ELR (cell line): Measurements from ENCODE around the gene DCDC2C.

Experiments used
- DNase-seq: peaks from one replicate; pipeline ENCODE4 v3.0.0-alpha.2; 2015; ENCODE audit warnings: low read depth

Gene DCDC2C

DNA sequence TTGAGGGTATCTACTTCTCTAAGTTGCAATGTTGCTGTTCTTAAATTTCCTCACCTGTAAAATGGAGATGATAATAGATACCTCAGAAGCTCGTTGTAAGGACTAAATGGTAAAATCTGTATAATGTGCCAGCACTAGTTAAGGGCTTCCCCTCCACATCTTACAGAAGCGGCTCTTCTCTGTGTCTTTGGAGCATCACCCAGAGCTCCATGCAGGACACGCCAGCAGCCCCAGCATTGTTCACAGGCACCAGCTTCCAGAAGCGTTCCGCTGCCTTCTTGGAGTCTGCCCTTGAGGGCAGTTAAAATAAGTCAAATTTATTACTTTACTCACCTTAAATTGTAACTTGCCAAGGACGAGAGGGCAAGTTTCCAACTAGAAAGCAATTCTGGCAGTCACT is 5.8 kb downstream of the DCDC2C start:
- DNase-seq, result no peak

DNA sequence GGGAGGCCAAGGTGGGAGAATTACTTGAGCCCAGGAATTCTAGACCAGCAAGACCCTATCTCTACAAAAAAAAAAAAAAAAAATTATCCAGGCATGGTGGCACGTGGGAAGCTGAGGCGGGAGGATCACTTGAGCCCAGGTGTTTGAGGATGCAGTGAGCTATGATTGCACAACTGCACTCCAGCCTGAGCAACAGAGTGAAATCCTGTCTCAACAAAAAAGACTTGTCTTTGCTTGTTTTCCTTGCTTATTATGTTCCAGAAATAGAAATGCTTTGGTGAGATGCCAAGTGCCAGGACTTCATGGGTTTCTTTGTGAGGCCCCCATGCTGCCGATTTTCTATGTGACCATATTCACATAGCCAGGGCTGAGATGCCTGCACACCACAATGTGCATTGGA is 9.0 kb downstream of the DCDC2C start:
- no peak for DNase-seq

DNA sequence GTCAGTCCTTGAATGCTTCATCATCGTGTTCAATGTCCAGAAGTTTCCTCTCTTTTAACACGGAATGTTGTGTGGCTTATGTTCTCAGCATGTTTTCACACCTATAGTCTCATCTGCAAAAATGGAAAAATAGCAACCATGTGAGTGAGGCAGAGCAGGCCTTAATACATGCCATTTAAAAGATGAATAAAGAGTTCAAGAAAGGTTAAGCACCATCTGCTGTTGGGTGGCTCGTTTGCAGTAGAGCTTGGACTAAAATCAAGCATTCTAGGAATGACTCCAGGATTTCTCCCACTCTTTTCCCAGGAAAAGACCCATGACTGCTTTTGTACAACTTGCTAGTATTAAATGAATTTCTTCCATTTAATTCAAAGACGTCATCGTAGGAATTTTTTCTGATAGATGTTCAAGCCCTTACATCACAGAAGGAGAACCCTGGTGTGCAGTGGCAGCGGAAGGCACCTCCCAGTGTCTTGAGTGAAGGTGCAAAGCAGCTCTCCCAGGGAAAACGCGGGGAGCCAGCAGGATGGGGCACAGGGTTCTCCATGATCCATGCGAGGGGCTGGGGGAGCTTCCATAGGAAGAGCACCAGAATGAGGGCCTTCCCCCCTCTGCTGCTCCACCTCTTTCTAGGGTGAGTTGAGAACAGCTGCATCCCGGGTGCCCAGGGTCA is 9.6 kb downstream of the DCDC2C start:
- no peak for DNase-seq

DNA sequence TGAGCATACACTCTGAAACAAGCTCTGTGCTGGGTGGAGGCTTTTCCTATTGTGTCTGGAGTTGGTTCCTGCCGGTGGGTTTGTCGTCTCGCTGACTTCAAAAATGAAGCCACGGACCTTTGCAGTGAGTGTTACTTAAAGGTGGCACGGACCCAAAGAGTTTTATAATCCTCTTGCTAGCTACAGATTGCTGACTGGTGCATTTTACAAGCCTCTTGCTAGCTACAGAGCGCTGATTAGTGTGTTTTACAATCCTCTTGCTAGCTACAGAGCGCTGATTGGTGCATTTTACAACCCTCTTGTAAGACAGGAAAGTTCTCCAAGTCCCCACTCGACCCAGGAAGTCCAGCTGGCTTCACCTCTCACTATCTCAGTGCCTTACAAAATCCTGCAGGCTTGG is 15.3 kb downstream of the DCDC2C start:
- DNase-seq, result no peak

DNA sequence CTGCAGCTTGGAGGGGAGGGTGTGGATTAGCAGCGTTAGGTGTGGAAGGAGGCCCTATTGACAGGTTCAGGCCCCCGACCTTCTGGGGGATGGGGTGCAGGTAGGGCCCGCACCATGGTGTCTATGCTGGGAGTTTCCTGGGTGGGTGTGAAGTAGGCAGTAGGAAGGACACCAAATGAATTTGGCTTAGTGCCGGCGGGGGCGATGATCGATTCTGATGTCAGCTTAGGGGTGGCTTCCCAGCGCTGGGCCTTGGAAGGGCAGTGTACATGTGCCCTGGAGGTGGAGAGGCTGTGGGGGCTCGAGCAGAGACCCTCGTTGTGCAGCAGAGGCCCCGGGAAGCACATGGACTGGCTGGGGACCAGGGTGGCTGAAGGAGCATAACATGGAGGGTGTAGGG is 21.6 kb downstream of the DCDC2C start:
- DNase-seq, result no peak

DNA sequence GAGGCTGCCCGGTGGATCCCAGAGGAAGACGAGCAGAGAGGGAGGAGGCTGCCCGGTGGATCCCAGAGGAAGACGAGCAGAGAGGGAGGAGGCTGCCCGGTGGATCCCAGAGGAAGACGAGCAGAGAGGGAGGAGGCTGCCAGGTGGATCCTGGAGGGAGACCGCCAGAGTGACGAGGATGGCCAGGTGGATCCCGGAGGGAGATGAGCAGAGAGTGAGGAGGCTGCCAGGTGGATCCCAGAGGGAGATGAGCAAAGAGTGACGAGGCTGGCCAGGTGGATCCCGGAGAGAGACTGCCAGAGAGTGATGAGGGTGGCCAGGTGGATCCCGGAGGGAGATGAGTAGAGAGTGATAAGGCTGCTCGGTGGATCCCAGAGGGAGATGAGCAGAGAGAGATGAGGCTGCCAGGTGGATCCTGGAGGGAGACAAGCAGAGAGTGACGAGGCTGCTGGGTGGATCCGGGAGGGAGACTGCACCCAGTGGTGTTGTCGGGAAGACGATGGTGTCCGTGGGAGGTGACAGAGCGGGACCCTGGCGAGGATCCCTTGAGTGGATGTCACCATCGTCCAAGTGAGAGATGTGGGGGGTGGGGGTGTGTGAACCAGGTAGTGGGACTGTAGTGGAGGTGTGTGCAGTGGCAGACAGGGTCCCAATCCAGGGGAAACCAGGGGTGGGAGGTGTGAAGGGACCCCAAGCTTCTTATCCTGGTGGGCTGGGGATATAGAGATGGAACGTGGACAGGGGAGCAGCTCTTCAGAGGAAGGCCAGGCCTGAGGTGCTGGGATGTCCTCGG is 22.3 kb downstream of the DCDC2C start:
- no peak for DNase-seq

DNA sequence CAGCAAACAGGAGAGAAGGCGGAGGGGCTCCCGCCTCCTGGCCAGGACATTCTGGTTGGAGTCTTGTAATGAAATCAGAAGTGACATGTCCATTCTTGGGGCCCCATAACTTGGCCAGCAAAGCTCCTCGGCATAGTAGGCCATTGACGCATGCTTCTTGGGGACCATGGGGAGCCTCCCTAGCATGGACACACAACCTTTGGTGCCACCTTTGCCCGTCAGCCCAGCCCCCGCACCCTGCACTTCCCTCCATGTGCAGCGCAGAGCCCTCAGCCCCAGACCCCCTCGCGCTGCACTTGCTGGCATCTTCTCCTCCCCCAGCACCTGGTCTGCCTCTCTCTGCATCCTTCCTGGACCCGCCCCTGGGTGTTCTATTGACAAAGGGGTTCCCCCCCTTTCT is 23.1 kb downstream of the DCDC2C start:
- no peak for DNase-seq

DNA sequence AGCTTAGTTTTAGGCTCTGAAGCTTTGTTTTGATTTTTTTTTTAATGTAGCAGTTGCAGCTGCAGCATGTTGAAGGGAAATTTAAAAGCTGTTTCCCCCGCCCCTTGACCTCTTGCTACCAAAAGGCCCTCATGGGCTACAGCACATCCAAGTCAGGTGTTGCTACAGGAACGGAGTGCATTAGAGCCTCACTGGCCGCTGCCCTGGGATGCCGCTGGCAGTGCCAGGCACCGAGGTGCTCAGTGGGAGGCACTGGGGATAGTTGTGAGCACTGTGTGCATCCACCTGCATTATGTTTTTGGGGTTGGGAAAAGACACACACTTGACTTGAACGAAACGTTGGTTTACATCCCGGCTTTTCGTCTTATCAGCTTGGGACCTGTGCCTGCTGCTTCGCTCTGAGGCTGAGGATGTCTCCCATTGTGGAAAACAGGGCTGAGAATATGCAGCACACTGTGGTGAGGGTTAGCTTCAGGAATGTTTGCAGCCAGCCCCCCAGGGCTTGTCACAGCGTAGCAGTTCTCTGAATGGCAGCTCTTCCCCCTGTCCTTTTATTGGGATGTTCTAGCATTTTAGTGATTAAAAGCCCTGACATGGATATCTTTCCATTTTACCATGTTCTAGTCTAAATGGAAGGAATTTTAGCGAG is 24.1 kb downstream of the DCDC2C start:
- DNase-seq, result no peak

DNA sequence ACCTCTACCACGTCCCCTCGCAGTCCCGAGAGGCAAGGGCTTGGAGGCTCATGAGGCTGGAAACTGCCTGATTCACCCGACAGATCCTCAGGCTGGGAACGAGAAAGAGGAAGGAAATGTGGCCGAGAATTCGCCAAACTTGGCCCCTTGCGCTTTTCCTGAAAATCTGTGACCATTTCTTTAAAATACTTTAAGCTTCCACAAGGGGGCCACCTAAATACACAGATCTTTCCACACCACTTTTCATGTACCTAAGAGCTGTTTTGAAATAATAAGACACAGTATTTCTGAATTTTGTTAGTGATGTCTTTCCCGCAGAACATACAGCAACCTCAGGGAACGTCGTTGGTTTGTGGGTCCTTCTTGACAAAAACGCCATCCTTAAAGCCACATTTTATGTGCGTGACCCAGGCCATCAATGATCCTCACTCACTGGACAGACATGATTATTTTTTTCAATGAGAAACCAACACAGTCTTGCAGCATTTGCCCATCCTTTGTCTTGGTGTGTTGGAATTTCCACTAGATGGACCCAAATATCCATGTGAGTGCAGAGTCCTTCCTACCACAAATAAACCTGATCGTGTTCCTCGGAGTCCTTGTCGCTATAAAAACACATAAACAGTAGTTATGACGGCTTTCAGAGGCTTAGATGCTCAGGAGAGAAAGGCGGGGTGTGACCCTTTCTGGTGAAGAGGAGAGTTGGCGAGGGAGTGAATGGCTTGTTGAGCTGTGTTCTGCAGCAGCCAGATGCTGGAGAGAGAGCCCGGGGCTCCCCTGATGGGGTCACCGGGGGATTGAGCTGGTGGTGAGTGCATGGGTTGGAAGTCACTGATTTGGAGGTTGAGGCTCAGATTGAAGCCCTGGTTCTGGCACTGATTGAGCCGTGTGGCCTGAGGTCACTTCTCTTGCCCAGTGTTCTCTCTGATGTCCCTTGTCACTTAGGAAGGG is 25.0 kb downstream of the DCDC2C start:
- DNase-seq, result peak; percentile 57

DNA sequence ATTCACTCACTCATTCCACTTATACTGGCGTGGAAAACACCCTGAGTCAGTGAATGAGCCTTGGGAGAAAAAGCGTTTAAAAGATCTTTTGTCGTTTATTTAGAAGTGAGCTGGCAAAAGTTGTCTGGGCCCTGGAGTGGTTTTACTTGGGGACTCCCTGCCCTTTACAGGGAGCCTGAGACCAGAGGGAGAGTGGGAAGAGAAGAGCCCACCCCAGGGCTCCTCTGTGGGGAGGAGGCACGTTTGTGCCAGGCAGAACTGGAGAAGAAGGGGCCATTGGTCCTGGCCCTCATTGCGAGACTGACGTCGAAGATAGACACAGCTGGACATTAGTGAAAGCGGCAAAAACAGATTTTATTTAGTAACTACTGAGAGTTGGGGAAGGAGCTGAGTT is 25.7 kb downstream of the DCDC2C start:
- DNase-seq, result no peak

DNA sequence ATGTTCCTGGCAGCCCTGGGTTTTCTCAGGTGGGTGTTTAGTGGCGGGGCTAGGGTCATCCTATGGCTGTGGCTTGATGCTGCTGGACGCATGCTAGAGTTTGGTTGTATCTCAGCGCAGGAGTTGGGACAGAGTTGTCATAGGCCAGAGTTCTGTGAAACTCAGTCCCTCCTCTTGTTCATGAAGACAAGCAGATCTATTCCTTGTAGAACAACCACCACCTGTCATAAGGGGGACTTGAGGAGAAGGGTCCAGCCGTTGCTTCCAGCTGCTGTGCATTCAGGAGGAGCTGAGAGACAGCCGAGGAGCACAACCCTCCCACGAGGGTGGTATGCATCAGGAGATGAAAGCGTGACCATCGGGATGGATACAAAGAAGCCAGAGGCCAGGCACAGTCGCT is 26.4 kb downstream of the DCDC2C start:
- no peak for DNase-seq

DNA sequence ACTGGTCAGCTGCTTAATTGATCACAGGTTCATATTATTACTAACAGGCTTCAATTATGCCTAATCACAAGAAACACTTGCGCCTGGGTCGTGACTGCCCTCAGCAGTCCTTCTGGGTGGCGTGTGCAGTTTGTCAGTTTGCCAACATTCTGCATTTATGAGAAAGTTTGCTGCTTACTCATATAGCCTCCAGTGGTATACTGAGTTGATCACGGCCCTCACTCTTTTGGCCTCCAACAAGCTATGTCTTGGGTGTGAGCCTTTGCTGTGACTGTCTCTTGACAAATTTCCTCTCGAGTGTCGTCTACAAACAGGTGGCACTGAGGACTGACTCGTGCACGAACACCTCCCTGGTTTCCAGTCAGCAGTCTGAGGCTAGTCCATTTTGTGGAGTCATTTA is 27.3 kb downstream of the DCDC2C start:
- DNase-seq, result peak; percentile 58

DNA sequence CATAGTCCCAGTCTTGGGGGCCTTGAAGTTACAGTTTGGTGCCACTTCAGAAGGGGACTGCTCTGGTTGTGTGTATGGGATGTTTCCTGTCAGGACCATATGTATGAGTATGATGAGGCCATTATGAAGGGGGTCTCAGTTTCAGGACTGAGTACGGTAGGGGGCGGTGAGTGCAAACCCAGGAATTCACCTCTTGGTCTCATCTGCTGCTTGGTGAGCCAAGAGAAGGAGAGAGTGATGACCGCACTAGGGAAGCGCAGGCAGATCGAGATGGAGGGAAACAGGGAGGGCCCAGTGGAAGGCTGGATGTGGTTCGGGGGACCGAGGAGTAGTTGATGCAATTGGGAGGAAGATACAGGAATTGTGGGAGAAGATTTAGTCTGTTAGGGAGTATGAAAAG is 28.5 kb downstream of the DCDC2C start:
- DNase-seq, result no peak

DNA sequence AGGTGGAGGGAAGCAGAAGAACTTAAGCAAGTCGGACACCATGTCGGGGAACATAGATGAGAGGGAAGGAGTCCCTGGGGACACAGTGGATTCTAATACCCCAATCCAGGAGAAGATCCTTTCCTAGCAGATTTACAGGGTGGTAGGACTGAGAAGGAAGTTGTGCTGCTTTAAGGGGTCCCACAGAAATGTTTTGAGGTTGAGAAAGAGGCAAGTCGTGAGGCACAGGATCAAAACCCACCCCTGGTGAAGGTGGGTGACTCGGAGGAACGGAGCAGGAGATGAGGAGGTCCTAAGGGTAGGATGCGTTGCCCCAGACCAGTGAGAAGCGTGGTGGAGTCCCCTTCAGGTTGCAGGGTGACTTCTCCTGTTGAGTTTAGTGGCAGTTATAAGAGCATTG is 32.7 kb downstream of the DCDC2C start:
- DNase-seq, result no peak

DNA sequence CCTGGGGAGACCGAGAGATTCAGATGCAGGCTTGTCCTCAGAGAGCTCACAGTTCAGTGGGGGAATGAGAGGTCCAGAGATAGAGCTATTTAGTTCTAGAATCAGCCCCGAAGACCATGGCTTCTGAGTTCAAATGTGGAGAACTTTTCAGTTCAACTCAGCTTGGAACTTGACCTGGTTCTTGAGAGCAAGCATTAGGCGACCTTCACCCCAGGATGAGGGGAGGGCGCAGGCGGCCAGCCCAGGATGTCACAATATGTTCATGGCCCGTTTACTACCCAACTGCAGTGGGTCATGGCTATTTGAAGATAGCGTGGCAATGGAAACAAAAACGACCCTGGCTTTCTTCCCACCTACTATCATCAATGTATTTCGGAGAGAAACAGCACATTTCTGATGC is 33.8 kb downstream of the DCDC2C start:
- no peak for DNase-seq

DNA sequence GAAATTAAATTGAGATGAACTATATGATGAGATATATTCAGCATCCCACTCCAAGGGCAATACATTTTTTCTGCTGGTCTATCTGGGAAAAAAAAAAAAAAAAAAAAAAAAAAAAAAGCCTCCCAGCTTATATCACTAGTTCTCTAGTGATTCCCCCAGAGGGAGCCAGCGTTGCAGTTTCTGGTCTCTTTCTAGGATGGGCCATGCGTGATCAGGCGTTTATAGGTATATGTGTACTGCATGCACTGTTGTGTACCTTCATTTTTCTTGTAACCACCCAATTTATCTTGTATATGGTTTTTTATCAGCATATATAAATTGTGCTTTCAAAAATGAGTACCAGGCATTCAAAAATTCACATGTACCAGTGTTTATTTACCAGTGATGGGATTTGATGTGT is 35.1 kb downstream of the DCDC2C start:
- DNase-seq, result peak; percentile 46

DNA sequence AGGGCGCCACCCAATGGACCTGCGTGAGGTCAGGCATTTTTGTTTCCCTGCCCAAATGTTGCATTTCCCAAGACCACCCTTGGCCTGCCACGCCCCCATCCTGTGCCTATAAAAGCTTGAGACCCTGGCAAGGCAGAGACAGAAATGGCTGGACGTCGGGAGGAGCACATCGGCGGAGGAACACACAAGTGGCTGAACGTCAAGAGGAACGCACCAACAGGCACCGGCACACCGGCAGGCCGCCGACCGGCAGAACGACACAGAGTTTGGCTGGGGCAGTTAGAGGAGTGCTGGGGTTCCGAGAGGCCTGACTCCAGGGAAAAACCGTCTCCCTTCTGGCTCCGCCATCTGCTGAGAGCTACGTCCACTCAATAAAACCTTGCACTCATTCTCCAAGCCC is 35.9 kb downstream of the DCDC2C start:
- DNase-seq, result no peak

DNA sequence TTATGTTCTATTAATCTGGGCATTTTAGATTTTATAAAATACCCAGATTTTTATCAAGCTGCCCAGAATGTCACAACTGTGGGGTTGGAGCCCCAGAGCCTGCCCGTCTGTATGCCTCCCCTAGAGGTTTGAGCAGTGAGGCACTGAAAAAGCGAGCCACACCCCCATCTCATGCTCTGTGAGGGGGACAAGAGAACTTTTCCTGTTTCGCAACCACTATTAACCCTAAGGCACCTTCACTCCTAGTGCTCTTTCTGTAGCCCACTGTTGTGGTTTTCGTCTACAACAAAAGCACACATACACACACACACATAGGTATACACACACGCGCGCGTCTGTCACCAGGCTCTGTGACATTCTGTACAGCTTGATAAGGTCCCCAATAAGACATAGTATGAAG is 38.0 kb downstream of the DCDC2C start:
- DNase-seq, result no peak

DNA sequence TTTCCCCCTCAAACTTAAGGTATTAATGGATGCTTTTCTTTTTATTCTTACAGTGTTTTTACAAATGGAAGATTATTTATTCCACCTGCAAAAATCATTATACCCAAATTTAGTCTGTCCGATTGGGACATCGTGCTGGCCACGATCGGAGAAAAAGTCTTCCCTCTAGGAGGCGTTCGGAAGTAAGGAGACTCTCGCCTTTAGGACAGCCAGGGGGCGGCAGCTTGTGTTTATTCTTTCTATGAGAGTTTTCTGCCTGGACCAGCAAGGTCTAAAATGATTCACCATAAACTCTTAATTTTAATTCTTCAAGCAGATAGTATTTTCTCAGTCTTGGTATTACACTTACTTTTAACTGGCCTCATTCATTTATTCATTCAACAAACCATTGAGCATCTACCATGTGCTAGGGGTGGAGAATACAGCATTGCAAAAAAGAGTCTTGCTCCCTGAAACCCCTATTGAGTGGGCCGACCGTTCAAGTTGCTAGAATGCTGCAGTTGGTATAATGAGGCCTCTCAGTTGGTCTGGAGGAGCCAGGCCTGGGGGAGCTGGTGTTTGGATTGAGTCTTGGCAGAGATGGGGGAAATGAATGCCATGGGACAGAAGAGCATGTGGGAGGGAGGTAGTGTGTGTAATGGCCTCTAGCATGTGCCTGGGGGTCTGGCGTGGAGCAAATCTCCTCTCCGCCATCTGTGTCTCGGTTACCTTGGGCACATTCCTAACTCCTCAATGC is 38.7 kb downstream of the DCDC2C start:
- DNase-seq, result no peak

DNA sequence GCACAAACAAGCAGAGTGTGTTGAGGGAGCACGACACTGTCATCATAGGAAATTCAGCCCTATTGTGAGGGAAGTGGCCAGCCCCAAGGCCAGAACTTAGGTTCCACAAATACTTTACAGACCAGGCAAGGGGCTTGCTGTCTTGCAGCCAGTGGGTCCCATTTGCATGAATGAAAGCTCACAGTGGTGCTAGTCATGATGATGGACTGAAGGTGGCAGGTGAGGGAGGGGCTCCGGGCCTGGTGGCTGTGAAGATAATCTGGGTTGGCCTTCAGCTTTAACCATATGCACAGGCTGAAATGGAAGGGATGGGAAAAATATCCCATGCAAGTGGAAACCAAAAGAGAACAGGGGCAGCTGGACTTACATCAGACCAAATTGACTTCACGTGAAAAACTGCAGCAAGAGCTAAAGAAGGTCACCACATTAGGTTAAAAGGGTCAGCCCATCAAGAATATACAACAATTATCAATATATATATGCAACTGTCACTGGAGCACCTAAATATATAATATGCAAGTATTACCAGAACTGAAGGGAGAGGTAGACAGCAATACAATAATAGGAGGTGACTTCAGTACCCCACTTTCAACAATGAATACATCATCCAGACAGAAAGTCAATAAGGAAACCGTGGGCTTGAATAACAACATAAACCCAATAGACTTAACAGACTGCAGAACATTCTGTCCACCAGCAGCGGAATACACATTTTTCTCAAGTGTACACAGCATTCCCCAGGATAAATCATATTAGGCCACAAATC is 39.6 kb downstream of the DCDC2C start:
- no peak for DNase-seq
